Superior temporal gyrus (tissue), 1 donor: ENCODE results near the gene NXN.
"Not testable (repeated sequence)": the region's sequence is repeated elsewhere in the genome, so short reads cannot be mapped to it uniquely, and the experiment has no call there.

ENCODE experiments used
- DNase-seq: peaks from one replicate; pipeline ENCODE4 v3.0.0-alpha.2; 2016; ENCODE audit errors: extremely low spot score

Gene NXN

GRCh38 chr17:1006054-1006453, 26.5 kb upstream of the NXN start:
- no peak for DNase-seq

DNA sequence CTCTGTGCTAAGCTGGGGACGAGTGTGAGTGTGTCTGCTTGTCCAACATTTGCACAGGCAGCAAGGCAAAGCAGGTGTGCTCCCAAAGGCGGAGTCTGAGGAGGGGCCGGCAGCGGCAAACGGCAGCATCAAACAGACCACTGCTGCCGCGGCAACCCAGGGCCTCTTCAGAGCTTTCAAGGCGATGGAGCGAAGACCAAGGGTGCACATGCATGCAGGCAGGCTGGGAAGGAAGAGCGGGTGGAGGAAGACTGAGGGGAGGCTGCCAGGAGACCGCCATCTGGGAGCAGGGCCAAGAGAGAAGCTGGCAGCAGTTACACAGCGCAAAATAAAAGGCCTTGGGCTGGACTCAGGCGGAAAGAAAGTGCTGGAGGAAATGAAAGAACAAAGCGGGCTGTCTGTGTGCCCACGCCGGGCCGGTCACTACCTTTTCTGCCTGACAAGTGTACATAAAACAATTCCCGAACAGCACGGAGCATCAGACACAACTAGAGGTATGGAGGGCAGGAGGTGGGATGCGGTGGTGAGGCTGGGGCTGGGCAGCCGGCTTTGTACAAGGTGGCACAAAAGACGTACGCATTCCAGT, 25.9 kb upstream of the NXN start:
- DNase-seq = peak; percentile 82

GRCh38 chr17:1004769-1005295, 25.3 kb upstream of the NXN start:
- no peak for DNase-seq

- peak; percentile 43 for DNase-seq
Observed at GRCh38 chr17:1003972-1004768, 24.6 kb upstream of the NXN start.

DNA sequence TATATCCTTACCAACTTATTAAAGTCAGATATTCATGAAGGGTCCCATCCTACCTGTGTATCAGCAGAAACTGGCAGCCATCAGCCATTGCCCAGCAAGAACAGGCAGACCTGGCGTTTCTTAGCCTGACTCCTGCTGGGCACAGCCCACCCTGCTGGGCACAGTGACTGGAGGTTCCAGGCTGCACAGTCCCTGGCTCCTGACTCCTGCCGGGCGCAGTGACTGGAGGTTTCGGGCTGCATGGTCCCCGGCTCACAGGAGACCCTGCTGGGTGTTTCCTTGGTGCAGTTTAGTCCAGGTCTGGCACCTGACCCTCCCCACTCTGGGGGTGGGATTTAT, 24.0 kb upstream of the NXN start:
- no peak for DNase-seq

DNA sequence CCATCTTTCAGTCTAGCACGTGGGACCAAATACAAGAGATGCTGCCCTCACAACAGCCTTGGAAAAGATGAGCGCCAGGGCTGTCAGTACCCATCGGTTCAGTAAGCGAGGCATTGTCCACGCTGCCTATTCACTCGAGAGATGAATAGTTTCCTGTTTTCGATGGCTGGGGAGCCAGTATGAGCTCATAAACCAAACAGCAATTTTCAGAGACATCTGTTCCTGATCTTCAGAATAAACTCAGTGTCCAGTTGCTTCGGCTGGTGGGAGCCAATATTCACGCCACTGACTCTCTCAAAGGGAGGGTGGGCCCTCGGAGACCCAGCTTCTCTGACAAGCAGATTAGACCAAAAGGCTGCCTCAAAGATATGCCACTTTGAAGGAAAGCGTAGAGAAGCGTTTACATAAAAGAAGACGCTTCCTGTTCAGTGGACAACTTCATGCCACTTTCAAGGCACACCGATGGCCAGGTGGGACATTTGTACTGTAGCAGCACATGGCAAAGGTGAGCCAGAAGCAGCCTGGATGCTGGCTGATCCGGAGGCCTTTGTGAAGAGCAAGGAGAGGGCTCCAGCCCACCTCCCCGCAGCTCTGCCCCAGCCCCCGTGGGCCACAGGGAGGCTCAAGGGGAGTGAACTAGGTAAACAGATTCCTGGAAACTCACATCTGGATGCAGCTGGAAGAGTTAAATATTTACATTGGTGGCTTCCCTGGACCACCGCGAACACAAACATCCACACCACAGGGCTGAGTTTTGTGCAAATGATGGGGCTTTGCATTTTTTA, 23.4 kb upstream of the NXN start:
- DNase-seq = peak; percentile 87

GRCh38 chr17:1002412-1002753, 22.8 kb upstream of the NXN start:
- DNase-seq = no peak

DNA sequence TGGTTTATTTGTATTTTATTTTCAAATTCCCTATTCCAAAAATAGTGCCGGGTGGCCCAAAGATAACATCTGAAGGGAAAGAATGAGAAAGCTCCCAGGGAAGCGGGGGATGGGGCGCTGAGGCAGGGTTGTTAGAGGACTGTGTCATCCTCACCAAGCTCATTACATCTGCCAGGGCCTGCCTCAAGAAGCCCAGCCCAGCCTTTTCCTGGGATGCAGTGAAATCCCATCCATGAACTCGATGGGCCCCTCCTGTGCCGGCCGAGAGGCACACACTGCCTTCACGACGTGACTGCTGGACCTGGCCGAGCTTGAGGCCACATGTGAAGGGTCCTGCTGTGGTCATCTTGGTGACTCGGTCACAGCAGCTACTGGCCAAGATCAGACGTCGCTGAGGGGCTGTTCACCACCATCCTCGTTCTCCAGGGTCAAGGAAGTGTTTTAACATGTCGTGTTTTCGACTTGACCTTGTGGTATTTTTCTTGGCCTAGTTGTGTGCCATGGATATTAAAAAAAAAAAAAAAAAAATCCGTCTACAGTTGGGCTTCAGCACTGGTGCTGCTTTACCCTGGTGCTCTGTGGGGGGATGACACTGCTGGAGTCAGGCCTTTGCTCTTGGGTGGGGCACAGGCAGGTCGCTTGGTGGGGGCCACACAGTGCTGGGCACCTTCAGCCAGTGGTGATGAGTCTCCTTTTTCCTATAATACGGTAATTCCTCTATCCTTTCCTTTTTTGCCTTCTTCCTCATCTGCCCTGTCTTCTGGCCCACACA, 22.2 kb upstream of the NXN start:
- DNase-seq = no peak

DNA sequence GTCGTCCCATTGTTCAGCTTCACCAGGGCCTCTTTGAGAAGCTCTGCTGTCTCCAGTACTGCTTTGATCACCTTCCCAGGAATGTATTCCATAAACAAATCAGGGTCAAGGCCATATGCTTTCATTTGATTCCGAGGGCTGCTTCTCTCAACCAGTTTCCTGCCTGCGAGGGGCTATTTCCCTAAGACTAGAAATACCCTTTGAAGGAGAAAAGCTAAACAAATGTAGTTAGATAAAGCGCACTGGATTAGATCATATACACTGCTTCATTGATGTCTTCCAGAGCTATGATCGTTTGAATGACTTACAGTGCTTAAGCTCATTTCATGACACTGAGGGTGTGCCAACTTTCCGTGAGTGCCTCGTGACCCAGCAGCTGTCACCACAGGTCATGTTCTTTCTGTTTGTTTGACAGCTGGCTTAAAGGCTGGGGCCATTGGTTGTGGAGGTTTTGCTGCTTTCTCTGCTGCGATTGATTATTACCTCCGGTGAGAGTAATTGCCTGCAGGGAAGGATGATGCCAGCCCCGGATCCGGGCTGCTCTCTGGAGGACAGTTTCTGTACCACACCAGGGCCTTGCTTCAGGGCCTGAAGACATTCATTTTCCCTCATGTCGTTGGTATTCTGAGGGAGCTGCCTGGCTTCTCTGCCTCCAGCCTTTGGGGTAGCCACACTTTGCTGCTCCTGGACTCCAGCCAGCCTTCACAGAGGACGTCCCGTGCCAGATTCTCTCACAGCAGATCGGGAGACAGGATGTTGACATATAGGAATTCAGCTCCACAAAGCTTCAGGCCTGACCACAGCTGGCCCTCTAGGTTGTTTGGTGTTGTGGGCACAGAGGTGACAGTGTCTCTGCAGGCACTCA, 21.3 kb upstream of the NXN start:
- no peak for DNase-seq

GRCh38 chr17:998111-998510, 18.5 kb upstream of the NXN start:
- DNase-seq = no peak

- DNase-seq = peak; percentile 97
Observed at GRCh38 chr17:996554-997344, 17.2 kb upstream of the NXN start, which contains the start of gene TIMM22. TSS of gene TIMM22 (plus strand) at chr17:997129. CDS start at chr17:997143, 14 bp downstream.

DNA sequence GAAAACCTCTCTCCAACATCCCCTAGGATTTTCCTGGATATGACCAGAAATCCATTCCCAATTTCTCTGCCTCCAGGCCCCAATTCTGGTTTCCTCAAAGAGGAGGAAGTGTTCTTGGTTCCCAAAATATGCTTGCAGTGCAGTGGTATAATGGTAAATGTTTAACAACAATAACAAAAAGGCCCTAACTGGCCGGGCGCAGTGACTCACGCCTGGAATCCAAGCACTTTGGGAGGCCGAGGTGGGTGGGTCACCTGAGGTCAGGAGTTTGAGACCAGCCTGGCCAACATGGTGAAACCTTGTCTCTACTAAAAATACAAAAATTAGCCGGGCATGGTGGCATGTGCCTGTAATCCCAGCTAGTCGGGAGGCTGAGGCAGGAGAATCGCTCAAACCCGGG, 15.7 kb upstream of the NXN start:
- DNase-seq = not testable (repeated sequence)

GRCh38 chr17:992933-993332, 13.4 kb upstream of the NXN start:
- DNase-seq = no peak

- no peak for DNase-seq
Observed at GRCh38 chr17:988561-988960, 9.0 kb upstream of the NXN start.

GRCh38 chr17:987931-988330, 8.4 kb upstream of the NXN start:
- DNase-seq = no peak

GRCh38 chr17:986322-986929, 6.8 kb upstream of the NXN start:
- DNase-seq = no peak

DNA sequence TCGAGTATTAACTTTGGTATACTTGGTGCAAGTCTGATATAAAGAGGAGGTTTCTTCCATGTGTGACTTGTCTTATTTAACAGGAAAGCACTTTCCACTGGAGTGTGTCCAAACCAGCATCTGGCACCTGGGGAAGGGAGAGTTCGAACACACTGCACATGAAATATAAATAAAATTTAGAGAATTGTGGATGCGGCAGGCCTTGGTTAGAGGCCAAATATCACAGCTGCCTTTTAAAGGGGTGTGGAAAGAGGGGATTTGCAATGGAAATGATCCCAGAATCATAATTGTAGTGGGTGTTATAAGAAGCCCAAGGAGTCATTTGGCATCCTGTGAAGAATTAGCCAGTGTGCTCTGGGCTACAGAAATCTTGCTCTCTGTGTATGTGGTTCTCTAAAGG, 4.3 kb upstream of the NXN start:
- DNase-seq = no peak

GRCh38 chr17:981292-981658, 1.7 kb upstream of the NXN start:
- no peak for DNase-seq

DNA sequence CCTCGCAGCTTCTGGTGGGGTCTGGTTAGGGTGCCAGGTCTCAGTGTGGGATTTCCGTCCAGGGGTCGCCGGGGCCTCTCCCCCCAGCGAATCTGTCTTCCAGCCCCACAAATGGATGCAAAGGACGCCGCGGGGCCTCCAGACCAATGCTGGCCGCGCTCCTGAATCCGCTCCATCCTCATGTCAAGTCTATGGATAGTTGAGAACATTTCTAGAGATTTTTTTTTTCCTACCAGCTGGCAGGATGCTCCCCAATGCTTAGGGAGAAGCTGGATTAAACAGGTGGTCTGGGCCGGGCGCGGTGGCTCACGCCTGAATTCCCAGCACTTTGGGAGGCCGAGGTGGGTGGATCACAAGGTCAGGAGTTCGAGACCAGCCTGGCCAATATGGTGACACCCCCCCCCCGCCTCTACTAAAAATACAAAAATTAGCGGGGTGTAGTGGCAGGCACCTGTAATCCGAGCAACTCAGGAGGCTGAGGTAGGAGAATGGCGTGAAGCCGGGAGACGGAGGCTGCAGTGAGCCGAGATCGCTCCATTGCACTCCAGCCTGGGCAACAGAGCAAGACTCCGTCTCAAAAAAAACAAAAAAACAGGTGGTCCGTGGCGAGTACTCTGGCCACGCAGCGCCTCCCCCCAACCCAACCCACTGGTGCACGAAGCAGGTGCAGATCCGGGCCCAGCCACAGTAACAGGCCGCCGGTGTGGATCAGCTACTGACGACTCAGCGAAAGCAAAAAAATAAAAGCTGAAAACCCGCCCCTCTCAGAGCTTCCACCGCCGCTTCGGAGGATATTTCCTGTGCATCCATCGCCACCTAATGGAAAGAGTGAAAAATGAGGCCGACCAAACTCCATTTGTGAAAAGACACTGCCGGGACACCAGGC, 1.1 kb upstream of the NXN start:
- peak; percentile 95 for DNase-seq
